ENCODE measurements around the gene CTBP1.

Gene CTBP1

GRCh38 chr4:1279253-1279652 is 30.3 kb upstream of the CTBP1 start:
- H3K27me3 ChIP-seq (ENCODE audit: insufficient read depth, low read length, poor library complexity, severe bottlenecking): no peaks in the 10 kb centered on the region
- H2AFZ ChIP-seq (ENCODE audit: low read length): no peak overlapping the region
- H3K9ac ChIP-seq (ENCODE audit: low read depth, low read length, poor library complexity, severe bottlenecking): no peak overlapping the region
- H3K36me3 ChIP-seq (ENCODE audit: insufficient read depth, low read length): no peaks in the 10 kb centered on the region
- H3K9me3 ChIP-seq (ENCODE audit: insufficient read depth, low read depth, low read length): no peaks in the 10 kb centered on the region
- no peak overlapping the region for H3K4me3 ChIP-seq (ENCODE audit: low read length, poor library complexity, severe bottlenecking)
- TF ChIP-seq EZH2phosphoT487 (IDR thresholded peaks at IDR 0.05; ENCODE audit: borderline replicate concordance) (no peak), CTCF (conservative IDR thresholded peaks at IDR 0.05; ENCODE audit: low read length) (no peak)
- H3K79me2 ChIP-seq (ENCODE audit: insufficient read depth, low read length): no peaks in the 10 kb centered on the region
- no peak overlapping the region for H3K4me2 ChIP-seq (ENCODE audit: low read depth, low read length, poor library complexity, severe bottlenecking)
- no peaks in the 10 kb centered on the region for H3K4me1 ChIP-seq (ENCODE audit: insufficient read depth, low read length, poor library complexity, severe bottlenecking)
- H3F3A ChIP-seq (ENCODE audit: low read depth): no peaks in the 10 kb centered on the region
- H3K9me2 ChIP-seq (replicated peaks; ENCODE audit: low read depth, low read length): no peaks in the 10 kb centered on the region
- no peaks in the 10 kb centered on the region for H4K20me1 ChIP-seq (ENCODE audit: insufficient read depth, low read length, poor library complexity, severe bottlenecking)

GRCh38 chr4:1277667-1278665 is 29.0 kb upstream of the CTBP1 start:
- no peaks in the 10 kb centered on the region for H3K79me2 ChIP-seq (ENCODE audit: insufficient read depth, low read length)
- no peaks in the 10 kb centered on the region for H3K9me2 ChIP-seq (replicated peaks; ENCODE audit: low read depth, low read length)
- H4K20me1 ChIP-seq (ENCODE audit: insufficient read depth, low read length, poor library complexity, severe bottlenecking): no peaks in the 10 kb centered on the region
- H3K4me3 ChIP-seq (ENCODE audit: low read length, poor library complexity, severe bottlenecking): no peak overlapping the region
- no peak overlapping the region for H3K4me2 ChIP-seq (ENCODE audit: low read depth, low read length, poor library complexity, severe bottlenecking)
- H3K9ac ChIP-seq (ENCODE audit: low read depth, low read length, poor library complexity, severe bottlenecking): no peak overlapping the region
- no peak overlapping the region for H2AFZ ChIP-seq (ENCODE audit: low read length)
- H3K27me3 ChIP-seq (ENCODE audit: insufficient read depth, low read length, poor library complexity, severe bottlenecking): no peaks in the 10 kb centered on the region
- no peaks in the 10 kb centered on the region for H3F3A ChIP-seq (ENCODE audit: low read depth)
- no peaks in the 10 kb centered on the region for H3K9me3 ChIP-seq (ENCODE audit: insufficient read depth, low read depth, low read length)
- no peak for TF ChIP-seq EZH2phosphoT487 (IDR thresholded peaks at IDR 0.05; ENCODE audit: borderline replicate concordance)
- TF ChIP-seq CTCF (conservative IDR thresholded peaks at IDR 0.05; ENCODE audit: low read length): peak; percentile 26
- H3K4me1 ChIP-seq (ENCODE audit: insufficient read depth, low read length, poor library complexity, severe bottlenecking): no peaks in the 10 kb centered on the region
- H3K36me3 ChIP-seq (ENCODE audit: insufficient read depth, low read length): no peaks in the 10 kb centered on the region

GRCh38 chr4:1276984-1277383 is 28.1 kb upstream of the CTBP1 start:
- H3K27me3 ChIP-seq (ENCODE audit: insufficient read depth, low read length, poor library complexity, severe bottlenecking): no peaks in the 10 kb centered on the region
- H3K79me2 ChIP-seq (ENCODE audit: insufficient read depth, low read length): no peaks in the 10 kb centered on the region
- H3K4me2 ChIP-seq (ENCODE audit: low read depth, low read length, poor library complexity, severe bottlenecking): no peak overlapping the region
- no peaks in the 10 kb centered on the region for H3K9me3 ChIP-seq (ENCODE audit: insufficient read depth, low read depth, low read length)
- no peaks in the 10 kb centered on the region for H4K20me1 ChIP-seq (ENCODE audit: insufficient read depth, low read length, poor library complexity, severe bottlenecking)
- no peaks in the 10 kb centered on the region for H3K4me1 ChIP-seq (ENCODE audit: insufficient read depth, low read length, poor library complexity, severe bottlenecking)
- no peak overlapping the region for H2AFZ ChIP-seq (ENCODE audit: low read length)
- no peak overlapping the region for H3K4me3 ChIP-seq (ENCODE audit: low read length, poor library complexity, severe bottlenecking)
- H3F3A ChIP-seq (ENCODE audit: low read depth): no peaks in the 10 kb centered on the region
- no peaks in the 10 kb centered on the region for H3K9me2 ChIP-seq (replicated peaks; ENCODE audit: low read depth, low read length)
- TF ChIP-seq CTCF (conservative IDR thresholded peaks at IDR 0.05; ENCODE audit: low read length) (no peak), EZH2phosphoT487 (IDR thresholded peaks at IDR 0.05; ENCODE audit: borderline replicate concordance) (no peak)
- H3K36me3 ChIP-seq (ENCODE audit: insufficient read depth, low read length): no peaks in the 10 kb centered on the region
- no peak overlapping the region for H3K9ac ChIP-seq (ENCODE audit: low read depth, low read length, poor library complexity, severe bottlenecking)
